Stimulated activated CD8-positive, alpha-beta memory T cell treated with anti-CD3 and anti-CD28 coated beads, Interleukin-4, amount 100 ng/mL, for 4 hours (primary cell): Measurements from ENCODE around the gene PCDHGC5.

Source experiments
- DNase-seq, 2 donors: peaks; one replicate each; pipeline ENCODE4 v3.0.0-alpha.2; 2020; ENCODE audit warnings: low read depth in 2 of 2, low spot score in 1 of 2

The PCDHGC5 gene

GRCh38 chr5:141490771-141491170 is 1.9 kb downstream of the PCDHGC5 start:
- no peak for DNase-seq

GRCh38 chr5:141491323-141492167 is 2.7 kb downstream of the PCDHGC5 start:
- DNase-seq = no peak

- no peak for DNase-seq
Measured at GRCh38 chr5:141492168-141492885, 3.4 kb downstream of the PCDHGC5 start.

GRCh38 chr5:141493500-141494422 is 4.9 kb downstream of the PCDHGC5 start:
- no peak for DNase-seq

- DNase-seq = no peak
Measured at GRCh38 chr5:141494761-141495452, 6.0 kb downstream of the PCDHGC5 start.

GRCh38 chr5:141495453-141495811 is 6.6 kb downstream of the PCDHGC5 start:
- no peak for DNase-seq

- no peak for DNase-seq
Measured at GRCh38 chr5:141496038-141496437, 7.2 kb downstream of the PCDHGC5 start.

- no peak for DNase-seq
Measured at GRCh38 chr5:141501761-141502160, 12.9 kb downstream of the PCDHGC5 start.

- no peak for DNase-seq
Measured at GRCh38 chr5:141503681-141504080, 14.8 kb downstream of the PCDHGC5 start.

- no peak for DNase-seq
Measured at GRCh38 chr5:141504216-141504615, 15.3 kb downstream of the PCDHGC5 start.

GRCh38 chr5:141506381-141507155 is 17.7 kb downstream of the PCDHGC5 start:
- no peak for DNase-seq

GRCh38 chr5:141507387-141508091 is 18.7 kb downstream of the PCDHGC5 start:
- no peak for DNase-seq

GRCh38 chr5:141508440-141508797 is 19.5 kb downstream of the PCDHGC5 start:
- DNase-seq = no peak

- no peak for DNase-seq
Measured at GRCh38 chr5:141508798-141509611, 20.1 kb downstream of the PCDHGC5 start.

GRCh38 chr5:141510160-141510559 is 21.3 kb downstream of the PCDHGC5 start:
- no peak for DNase-seq

- no peak for DNase-seq
Measured at GRCh38 chr5:141510850-141511601, 22.1 kb downstream of the PCDHGC5 start.

- DNase-seq = no peak
Measured at GRCh38 chr5:141511771-141512325, 23.0 kb downstream of the PCDHGC5 start.
